OCI-LY3 (cell line): ENCODE results near the gene CNIH1.
A peak's percentile ranks its signal among the peaks of the same experiment; 100 is the strongest.
"Not testable (repeated sequence)": the region's sequence is repeated elsewhere in the genome, so short reads cannot be mapped to it uniquely, and the experiment has no call there.

Source experiments
- H2AFZ ChIP-seq: fragments of 200-600, 300-600 bp; shearing (Covaris generic); 2 replicates; pipeline ENCODE4 v1.6.0; 2014; ENCODE audit warnings: antibody characterized with exemption, low read depth, low read length
- H3K27ac ChIP-seq: fragments of 200-600, 300-600 bp; sonication (generic); 2 replicates; pipeline ENCODE4 v1.5.1; 2014; ENCODE audit warnings: mild to moderate bottlenecking, low read length, moderate library complexity, mixed read lengths
- H3K27me3 ChIP-seq: fragments of 200-600, 300-600 bp; sonication (generic); 2 replicates; pipeline ENCODE4 v1.6.1; 2014; ENCODE audit warnings: low read depth, low read length, mixed read lengths
- H3K36me3 ChIP-seq: fragments of 200-600, 300-600 bp; sonication (generic); replicated peaks from 2 replicates; pipeline ENCODE3; 2014; ENCODE audit warnings: low read depth, low read length, mixed read lengths
- H3K4me1 ChIP-seq: fragments of 300-600, 200-600 bp; sonication (generic); 2 replicates; pipeline ENCODE4 v1.6.1; 2014; ENCODE audit warnings: low read length, mixed read lengths
- H3K4me2 ChIP-seq: fragments of 200-600, 300-600 bp; sonication (generic); 2 replicates; pipeline ENCODE4 v1.6.1; 2014; ENCODE audit warnings: low read length, mixed read lengths
- H3K4me3 ChIP-seq: fragments of 300-600, 200-600 bp; sonication (generic); 2 replicates; pipeline ENCODE4 v1.5.1; 2014; ENCODE audit warnings: antibody characterized with exemption, mild to moderate bottlenecking, low read length, moderate library complexity
- H3K79me2 ChIP-seq: fragments of 300-600, 200-600 bp; shearing (Covaris generic); 2 replicates; pipeline ENCODE4 v1.6.1; 2014; ENCODE audit warnings: mild to moderate bottlenecking, low read length, mixed read lengths
- H3K9ac ChIP-seq: fragments of 300-600, 200-600 bp; shearing (Covaris generic); 2 replicates; pipeline ENCODE4 v1.6.0; 2014; ENCODE audit warnings: mild to moderate bottlenecking, low read length, moderate library complexity
- H3K9me3 ChIP-seq: fragments of 200-600, 300-600 bp; shearing (Covaris generic); 2 replicates; pipeline ENCODE4 v1.6.1; 2014; ENCODE audit warnings: low read length, mixed read lengths; ENCODE audit not compliant: insufficient read depth
- H4K20me1 ChIP-seq: fragments of 200-600, 300-600 bp; sonication (generic); 2 replicates; pipeline ENCODE4 v1.6.1; 2016; ENCODE audit warnings: low read length, mixed read lengths; ENCODE audit not compliant: insufficient read depth
- CTCF ChIP-seq: fragments of 200-600, 300-600 bp; sonication (generic); IDR thresholded peaks from 2 replicates; pipeline ENCODE4 v1.5.1; 2014; ENCODE audit warnings: antibody characterized with exemption, low read length, low read depth
- EZH2phosphoT487 ChIP-seq: fragments of 200-600 bp; shearing (Covaris generic); IDR thresholded peaks from 2 replicates; pipeline ENCODE4 v1.6.1; 2018; ENCODE audit warnings: antibody characterized with exemption, mixed run types, low read depth

The CNIH1 gene

GRCh38 chr14:54410215-54410614 is 31.0 kb downstream of the CNIH1 start:
- no peaks in the 10 kb centered on the region for H3K27me3 ChIP-seq
- no peak overlapping the region for H3K4me3 ChIP-seq
- peaks cover 42% of the 10 kb centered on the region for H3K36me3 ChIP-seq
- no peak overlapping the region for H3K27ac ChIP-seq
- no peak overlapping the region for H3K4me2 ChIP-seq
- H3K4me1 ChIP-seq, result no peaks in the 10 kb centered on the region
- no peak overlapping the region for H2AFZ ChIP-seq
- H3K9me3 ChIP-seq, result no peaks in the 10 kb centered on the region
- no peak overlapping the region for H3K9ac ChIP-seq
- no peak for TF ChIP-seq EZH2phosphoT487
- TF ChIP-seq CTCF, result no peak
- no peaks in the 10 kb centered on the region for H4K20me1 ChIP-seq
- H3K79me2 ChIP-seq, result no peaks in the 10 kb centered on the region

GRCh38 chr14:54403401-54404005 is 37.7 kb downstream of the CNIH1 start:
- H3K9ac ChIP-seq, H3K27ac ChIP-seq, H3K4me3 ChIP-seq, H3K9me3 ChIP-seq, H4K20me1 ChIP-seq, H3K4me2 ChIP-seq, H3K27me3 ChIP-seq, H3K4me1 ChIP-seq, H2AFZ ChIP-seq, H3K79me2 ChIP-seq, H3K36me3 ChIP-seq: not testable (repeated sequence)

- H3K36me3 ChIP-seq, result peaks cover 3% of the 10 kb centered on the region
- no peak overlapping the region for H2AFZ ChIP-seq
- peaks cover 22% of the 10 kb centered on the region for H3K79me2 ChIP-seq
- no peak overlapping the region for H3K4me3 ChIP-seq
- peaks cover 11% of the 10 kb centered on the region for H3K4me1 ChIP-seq
- H3K4me2 ChIP-seq, result no peak overlapping the region
- H3K9me3 ChIP-seq, result no peaks in the 10 kb centered on the region
- no peaks in the 10 kb centered on the region for H4K20me1 ChIP-seq
- H3K9ac ChIP-seq, result no peak overlapping the region
- TF ChIP-seq CTCF (no peak), EZH2phosphoT487 (no peak)
- no peak overlapping the region for H3K27ac ChIP-seq
- H3K27me3 ChIP-seq, result no peaks in the 10 kb centered on the region
Measured at GRCh38 chr14:54399560-54399959, 41.6 kb downstream of the CNIH1 start.

- peak within 1 kb of the TSS; percentile 20; the same call in 1 of the 2 replicates for H3K27ac ChIP-seq
- no peak for TF ChIP-seq EZH2phosphoT487
- TF ChIP-seq CTCF, result peak; percentile 25
- H4K20me1 ChIP-seq, result no peaks in the 10 kb centered on the region
- H3K9ac ChIP-seq, result peak within 1 kb of the TSS; percentile 82
- H3K4me1 ChIP-seq, result peaks cover 11% of the 10 kb centered on the region
- no peaks in the 10 kb centered on the region for H3K27me3 ChIP-seq
- H3K9me3 ChIP-seq, result no peaks in the 10 kb centered on the region
- peak within 1 kb of the TSS; percentile 72 for H3K4me2 ChIP-seq
- peaks cover 2% of the 10 kb centered on the region for H3K36me3 ChIP-seq
- H3K4me3 ChIP-seq, result peak within 1 kb of the TSS; percentile 92
- peak within 1 kb of the TSS; percentile 78 for H2AFZ ChIP-seq
- H3K79me2 ChIP-seq, result peaks cover 22% of the 10 kb centered on the region
Measured at GRCh38 chr14:54396493-54397335, 44.5 kb downstream of the CNIH1 start, which contains the start of gene CDKN3. TSS of gene CDKN3 (plus strand) at chr14:54397007. CDS start at chr14:54397069, 62 bp downstream.
